Adrenal gland (tissue), 5 donors: ENCODE measurements around the gene NELFCD.

Source experiments
- POLR2A ChIP-seq, 2 donors: fragments of 450-650 bp; IDR thresholded peaks; one replicate each; pipeline ENCODE4 v1.6.1; 2017; ENCODE audit warnings: antibody characterized with exemption in 2 of 2, mild to moderate bottlenecking in 2 of 2, moderate library complexity in 1 of 2
- TF ChIP-seq, protein P1 (sequence below), 6 experiments: fragments of 450-650 bp in 4 of 6; fragments of 200-600 bp in 2 of 6; sonication (generic) in 1 of 6; IDR thresholded peaks; 1 replicate in 5 of 6; 2 replicates in 1 of 6; pipeline versions ENCODE4 v1.5.1 to v1.8.0; 2016 to 2021; ENCODE audit warnings: antibody characterized with exemption in 6 of 6, mild to moderate bottlenecking in 2 of 6, moderate library complexity in 1 of 6
- donor health status: DM: no; HTN: no; CAD: no.

GRCh38 chr20:58995461-58996225 is 14.6 kb downstream of the NELFCD start:
- TF ChIP-seq POLR2A (IDR thresholded peaks at IDR 0.05): no peak
- TF ChIP-seq, protein P1, sequence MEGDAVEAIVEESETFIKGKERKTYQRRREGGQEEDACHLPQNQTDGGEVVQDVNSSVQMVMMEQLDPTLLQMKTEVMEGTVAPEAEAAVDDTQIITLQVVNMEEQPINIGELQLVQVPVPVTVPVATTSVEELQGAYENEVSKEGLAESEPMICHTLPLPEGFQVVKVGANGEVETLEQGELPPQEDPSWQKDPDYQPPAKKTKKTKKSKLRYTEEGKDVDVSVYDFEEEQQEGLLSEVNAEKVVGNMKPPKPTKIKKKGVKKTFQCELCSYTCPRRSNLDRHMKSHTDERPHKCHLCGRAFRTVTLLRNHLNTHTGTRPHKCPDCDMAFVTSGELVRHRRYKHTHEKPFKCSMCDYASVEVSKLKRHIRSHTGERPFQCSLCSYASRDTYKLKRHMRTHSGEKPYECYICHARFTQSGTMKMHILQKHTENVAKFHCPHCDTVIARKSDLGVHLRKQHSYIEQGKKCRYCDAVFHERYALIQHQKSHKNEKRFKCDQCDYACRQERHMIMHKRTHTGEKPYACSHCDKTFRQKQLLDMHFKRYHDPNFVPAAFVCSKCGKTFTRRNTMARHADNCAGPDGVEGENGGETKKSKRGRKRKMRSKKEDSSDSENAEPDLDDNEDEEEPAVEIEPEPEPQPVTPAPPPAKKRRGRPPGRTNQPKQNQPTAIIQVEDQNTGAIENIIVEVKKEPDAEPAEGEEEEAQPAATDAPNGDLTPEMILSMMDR (IDR thresholded peaks at IDR 0.05): no peak
